ENCODE measurements around the gene PSMB3.
"Not testable (repeated sequence)": the region's sequence is repeated elsewhere in the genome, so short reads cannot be mapped to it uniquely, and the experiment has no call there.

Gene PSMB3

DNA sequence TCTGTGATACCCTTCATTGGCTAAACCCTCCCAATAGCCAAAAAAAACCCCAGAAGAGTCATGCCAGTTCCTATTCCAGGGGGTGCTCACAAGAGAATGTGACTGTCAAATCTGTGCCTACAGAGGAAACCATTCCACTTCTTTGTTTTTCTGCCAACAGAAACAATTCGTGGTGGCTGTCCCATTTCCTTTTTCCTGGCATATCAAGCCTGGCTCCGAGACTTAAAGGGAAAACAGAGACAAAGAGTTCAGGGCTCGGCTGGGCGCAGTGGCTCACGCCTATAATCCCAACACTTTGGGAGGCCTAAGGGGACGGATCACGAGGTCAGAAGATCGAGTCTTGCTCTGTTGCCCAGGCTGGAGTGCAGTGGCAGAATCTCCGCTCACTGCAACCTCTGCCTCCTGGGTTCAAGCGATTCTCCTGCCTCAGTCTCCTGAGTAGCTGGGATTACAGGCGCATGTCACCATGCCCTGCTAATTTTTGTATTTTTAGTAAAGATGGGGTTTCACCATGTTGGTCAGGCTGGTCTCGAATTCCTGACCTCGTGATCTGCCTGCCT, 37.7 kb downstream of the PSMB3 start:
- H3K27ac ChIP-seq (ENCODE audit: extremely low read depth, low read depth, low read length); H3K4me1 ChIP-seq (ENCODE audit: control insufficient read depth, insufficient read depth, low read length); POLR2A ChIA-PET; H3K4me3 ChIP-seq (ENCODE audit: low read depth, low read length); H3K9me3 ChIP-seq (ENCODE audit: control insufficient read depth, insufficient read depth, low read depth, low read length): not testable (repeated sequence)
- peaks cover 38 to 49% of the 10 kb centered on the region in 2 experiments for H3K36me3 ChIP-seq (ENCODE audit: control insufficient read depth in 2 of 2, insufficient read depth in 1 of 2, low read length in 2 of 2)
- CTCF ChIA-PET = interaction anchor here (0.6 kb wide), 1 partner anchor 13 kb away, joined by 3 read pairs; no protein-coding TSS in a partner anchor
- TF ChIP-seq, protein P1, sequence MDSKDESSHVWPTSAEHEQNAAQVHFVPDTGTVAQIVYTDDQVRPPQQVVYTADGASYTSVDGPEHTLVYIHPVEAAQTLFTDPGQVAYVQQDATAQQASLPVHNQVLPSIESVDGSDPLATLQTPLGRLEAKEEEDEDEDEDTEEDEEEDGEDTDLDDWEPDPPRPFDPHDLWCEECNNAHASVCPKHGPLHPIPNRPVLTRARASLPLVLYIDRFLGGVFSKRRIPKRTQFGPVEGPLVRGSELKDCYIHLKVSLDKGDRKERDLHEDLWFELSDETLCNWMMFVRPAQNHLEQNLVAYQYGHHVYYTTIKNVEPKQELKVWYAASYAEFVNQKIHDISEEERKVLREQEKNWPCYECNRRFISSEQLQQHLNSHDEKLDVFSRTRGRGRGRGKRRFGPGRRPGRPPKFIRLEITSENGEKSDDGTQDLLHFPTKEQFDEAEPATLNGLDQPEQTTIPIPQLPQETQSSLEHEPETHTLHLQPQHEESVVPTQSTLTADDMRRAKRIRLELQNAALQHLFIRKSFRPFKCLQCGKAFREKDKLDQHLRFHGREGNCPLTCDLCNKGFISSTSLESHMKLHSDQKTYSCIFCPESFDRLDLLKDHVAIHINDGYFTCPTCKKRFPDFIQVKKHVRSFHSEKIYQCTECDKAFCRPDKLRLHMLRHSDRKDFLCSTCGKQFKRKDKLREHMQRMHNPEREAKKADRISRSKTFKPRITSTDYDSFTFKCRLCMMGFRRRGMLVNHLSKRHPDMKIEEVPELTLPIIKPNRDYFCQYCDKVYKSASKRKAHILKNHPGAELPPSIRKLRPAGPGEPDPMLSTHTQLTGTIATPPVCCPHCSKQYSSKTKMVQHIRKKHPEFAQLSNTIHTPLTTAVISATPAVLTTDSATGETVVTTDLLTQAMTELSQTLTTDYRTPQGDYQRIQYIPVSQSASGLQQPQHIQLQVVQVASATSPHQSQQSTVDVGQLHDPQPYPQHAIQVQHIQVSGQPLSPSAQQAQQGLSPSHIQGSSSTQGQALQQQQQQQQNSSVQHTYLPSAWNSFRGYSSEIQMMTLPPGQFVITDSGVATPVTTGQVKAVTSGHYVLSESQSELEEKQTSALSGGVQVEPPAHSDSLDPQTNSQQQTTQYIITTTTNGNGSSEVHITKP (tag by site-specific recombination; IDR thresholded peaks at IDR 0.05) = 0 out of 2 replicates have a peak, but pooled peaks have one; percentile 17
- TF ChIP-seq ZNF121 (tag by site-specific recombination; IDR thresholded peaks at IDR 0.05) = peak; percentile 89

DNA sequence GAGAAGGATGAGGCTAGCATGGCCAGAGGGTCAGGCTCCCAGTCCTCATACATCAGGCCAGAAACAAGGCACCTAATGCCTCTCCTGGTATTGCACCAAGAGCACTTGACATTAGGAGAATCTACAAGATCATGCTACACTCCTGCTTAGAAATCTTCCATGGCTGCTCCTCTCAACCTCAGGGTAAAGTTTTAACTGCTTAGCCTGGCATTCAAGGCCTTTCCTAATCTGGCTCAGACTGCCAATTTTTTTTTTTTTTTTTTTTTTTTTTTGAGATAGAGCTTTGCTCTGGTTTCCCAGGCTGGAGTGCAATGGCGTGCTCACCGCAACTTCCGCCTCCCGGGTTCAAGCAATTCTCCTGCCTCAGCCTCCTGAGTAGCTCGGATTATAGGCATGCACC, 38.6 kb downstream of the PSMB3 start:
- CTCF ChIA-PET = no interaction called here

DNA sequence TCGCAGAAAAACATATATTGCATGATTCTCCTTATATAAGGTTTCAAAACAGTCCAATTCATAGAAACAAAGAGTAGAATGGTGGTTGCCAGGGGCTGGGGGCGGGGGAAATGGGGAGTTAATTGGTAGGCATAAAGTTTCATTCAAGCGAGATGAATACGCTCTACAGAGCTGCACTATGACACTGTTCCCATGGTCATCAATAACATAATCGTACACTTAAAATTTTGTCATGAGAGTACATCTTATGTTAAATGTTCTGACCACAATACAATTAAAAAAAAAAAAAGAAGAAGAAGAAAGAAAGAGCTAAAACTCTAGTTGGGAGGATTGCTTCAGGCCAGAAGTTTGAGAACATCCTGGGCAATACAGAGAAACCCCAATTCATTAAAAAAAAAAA, 41.7 kb downstream of the PSMB3 start:
- TF ChIP-seq ZSCAN30 (tag by site-specific recombination; IDR thresholded peaks at IDR 0.05) (no peak), ZNF2 (tag by site-specific recombination; IDR thresholded peaks at IDR 0.05) (no peak), ZNF214 (tag by site-specific recombination; IDR thresholded peaks at IDR 0.05; ENCODE audit: borderline replicate concordance) (no peak), SETDB1 (IDR thresholded peaks at IDR 0.05; ENCODE audit: insufficient read length, low read length) (no peak), YY2 (tag by site-specific recombination; IDR thresholded peaks at IDR 0.05) (no peak), ZNF292 (tag by site-specific recombination; IDR thresholded peaks at IDR 0.05; ENCODE audit: borderline replicate concordance, low read depth) (no peak), ZXDB (tag by site-specific recombination; IDR thresholded peaks at IDR 0.05) (no peak), ZNF433 (tag by site-specific recombination; IDR thresholded peaks at IDR 0.05; ENCODE audit: low read depth) (no peak)
- POLR2A ChIA-PET = interaction anchor here (0.6 to 0.7 kb wide), 4 partner anchors 31 to 433 kb away, joined by 3 to 8 read pairs (median 4); no protein-coding TSS in a partner anchor
- peaks cover 36 to 46% of the 10 kb centered on the region in 2 experiments for H3K36me3 ChIP-seq (ENCODE audit: control insufficient read depth in 2 of 2, insufficient read depth in 1 of 2, low read length in 2 of 2)

More for the DNA sequence above, 38.6 kb downstream of the PSMB3 start:
- Histone ChIP-seq H3K9me3 (ENCODE audit: control insufficient read depth, insufficient read depth, low read depth, low read length) (no peaks in the 10 kb centered on the region), H3K36me3 (ENCODE audit: control insufficient read depth in 2 of 2, insufficient read depth in 1 of 2, low read length in 2 of 2) (peaks cover 38 to 48% of the 10 kb centered on the region in 2 experiments), H3K4me1 (ENCODE audit: control insufficient read depth, insufficient read depth, low read length) (peaks cover 6% of the 10 kb centered on the region; the same call in 1 of the 2 replicates), H3K27ac (ENCODE audit: extremely low read depth, low read depth, low read length) (no peak overlapping the region), H3K4me3 (ENCODE audit: low read depth, low read length) (no peak overlapping the region)
- POLR2A ChIA-PET = no interaction called here
- TF ChIP-seq ZFP3 (tag by site-specific recombination; IDR thresholded peaks at IDR 0.05; ENCODE audit: low read depth) = no peak
- TF ChIP-seq, protein P2, sequence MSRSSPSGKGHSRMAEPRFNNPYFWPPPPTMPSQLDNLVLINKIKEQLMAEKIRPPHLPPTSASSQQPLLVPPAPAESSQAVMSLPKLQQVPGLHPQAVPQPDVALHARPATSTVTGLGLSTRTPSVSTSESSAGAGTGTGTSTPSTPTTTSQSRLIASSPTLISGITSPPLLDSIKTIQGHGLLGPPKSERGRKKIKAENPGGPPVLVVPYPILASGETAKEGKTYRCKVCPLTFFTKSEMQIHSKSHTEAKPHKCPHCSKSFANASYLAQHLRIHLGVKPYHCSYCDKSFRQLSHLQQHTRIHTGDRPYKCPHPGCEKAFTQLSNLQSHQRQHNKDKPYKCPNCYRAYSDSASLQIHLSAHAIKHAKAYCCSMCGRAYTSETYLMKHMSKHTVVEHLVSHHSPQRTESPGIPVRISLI (tag by site-specific recombination; IDR thresholded peaks at IDR 0.05) = peak; percentile 90
- TF ChIP-seq GLI4 (tag by site-specific recombination; IDR thresholded peaks at IDR 0.05) = peak; percentile 94
- TF ChIP-seq ZNF555 (tag by site-specific recombination; conservative IDR thresholded peaks at IDR 0.05) = no peak
- TF ChIP-seq, protein P3, sequence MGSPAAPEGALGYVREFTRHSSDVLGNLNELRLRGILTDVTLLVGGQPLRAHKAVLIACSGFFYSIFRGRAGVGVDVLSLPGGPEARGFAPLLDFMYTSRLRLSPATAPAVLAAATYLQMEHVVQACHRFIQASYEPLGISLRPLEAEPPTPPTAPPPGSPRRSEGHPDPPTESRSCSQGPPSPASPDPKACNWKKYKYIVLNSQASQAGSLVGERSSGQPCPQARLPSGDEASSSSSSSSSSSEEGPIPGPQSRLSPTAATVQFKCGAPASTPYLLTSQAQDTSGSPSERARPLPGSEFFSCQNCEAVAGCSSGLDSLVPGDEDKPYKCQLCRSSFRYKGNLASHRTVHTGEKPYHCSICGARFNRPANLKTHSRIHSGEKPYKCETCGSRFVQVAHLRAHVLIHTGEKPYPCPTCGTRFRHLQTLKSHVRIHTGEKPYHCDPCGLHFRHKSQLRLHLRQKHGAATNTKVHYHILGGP (tag by site-specific recombination; IDR thresholded peaks at IDR 0.05) = no peak
- no peak for TF ChIP-seq ZNF521 (tag by site-specific recombination; IDR thresholded peaks at IDR 0.05)
- no peak for TF ChIP-seq ZNF2 (tag by site-specific recombination; IDR thresholded peaks at IDR 0.05)
- TF ChIP-seq ZNF561 (tag by site-specific recombination; IDR thresholded peaks at IDR 0.05; ENCODE audit: borderline replicate concordance) = no peak
- TF ChIP-seq ZNF24 (tag by site-specific recombination; IDR thresholded peaks at IDR 0.05) = no peak
- TF ChIP-seq, protein P4, sequence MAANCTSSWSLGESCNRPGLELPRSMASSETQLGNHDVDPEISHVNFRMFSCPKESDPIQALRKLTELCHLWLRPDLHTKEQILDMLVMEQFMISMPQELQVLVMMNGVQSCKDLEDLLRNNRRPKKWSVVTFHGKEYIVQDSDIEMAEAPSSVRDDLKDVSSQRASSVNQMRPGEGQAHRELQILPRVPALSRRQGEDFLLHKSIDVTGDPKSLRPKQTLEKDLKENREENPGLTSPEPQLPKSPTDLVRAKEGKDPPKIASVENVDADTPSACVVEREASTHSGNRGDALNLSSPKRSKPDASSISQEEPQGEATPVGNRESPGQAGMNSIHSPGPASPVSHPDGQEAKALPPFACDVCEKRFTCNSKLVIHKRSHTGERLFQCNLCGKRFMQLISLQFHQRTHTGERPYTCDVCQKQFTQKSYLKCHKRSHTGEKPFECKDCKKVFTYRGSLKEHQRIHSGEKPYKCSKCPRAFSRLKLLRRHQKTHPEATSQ (tag by site-specific recombination; IDR thresholded peaks at IDR 0.05) = no peak
- TF ChIP-seq IKZF3 (tag by site-specific recombination; IDR thresholded peaks at IDR 0.05) = no peak

More for the DNA sequence above, 41.7 kb downstream of the PSMB3 start:
- Histone ChIP-seq H3K9me3 (ENCODE audit: control insufficient read depth, insufficient read depth, low read depth, low read length) (no peaks in the 10 kb centered on the region), H3K4me1 (ENCODE audit: control insufficient read depth, insufficient read depth, low read length) (peaks cover 17% of the 10 kb centered on the region), H3K27ac (ENCODE audit: extremely low read depth, low read depth, low read length) (no peak overlapping the region), H3K4me3 (ENCODE audit: low read depth, low read length) (no peak overlapping the region)
- CTCF ChIA-PET = interaction anchor here (0.6 to 0.7 kb wide), 2 partner anchors 358 to 654 kb away, joined by 5 read pairs; no protein-coding TSS in a partner anchor

All from HEK293 (cell line).